Upper lobe of right lung (tissue), 1 donor: ENCODE measurements around the gene MR1. TPM values are rescaled to one million over a fixed set of nuclear protein-coding genes. Genes with fewer than 3 reads are reported as not detected.
"Not testable (repeated sequence)": the region's sequence is repeated elsewhere in the genome, so short reads cannot be mapped to it uniquely, and the experiment has no call there.

ENCODE experiments used
- ATAC-seq: fragments of 200-7000 bp; cut with Tn5 transposase; one replicate; pipeline ENCODE4 v1.9.1; 2020; ENCODE audit warnings: mild to moderate bottlenecking, moderate library complexity
- DNase-seq: peaks from one replicate; pipeline ENCODE4 v3.0.0-alpha.2; 2020
- H3K27ac ChIP-seq: fragments of 200-600 bp; one replicate; pipeline ENCODE4 v1.8.0; 2022
- H3K27me3 ChIP-seq: fragments of 200-600 bp; one replicate; pipeline ENCODE4 v1.8.0; 2022; ENCODE audit warnings: mild to moderate bottlenecking
- H3K36me3 ChIP-seq: fragments of 200-600 bp; one replicate; pipeline ENCODE4 v1.8.0; 2022
- H3K4me1 ChIP-seq: fragments of 200-600 bp; one replicate; pipeline ENCODE4 v1.8.0; 2022
- H3K4me3 ChIP-seq: fragments of 200-600 bp; one replicate; pipeline ENCODE4 v1.8.0; 2022; ENCODE audit warnings: mild to moderate bottlenecking
- H3K9me3 ChIP-seq: fragments of 200-600 bp; one replicate; pipeline ENCODE4 v1.8.0; 2022
- CTCF ChIP-seq: fragments of 200-600 bp; IDR thresholded peaks from one replicate; pipeline ENCODE4 v1.8.0; 2022; ENCODE audit warnings: antibody characterized with exemption
- intact Hi-C: fragments of 100-400 bp; cut with DNase I; formaldehyde crosslinking; loops from one replicate; pipeline ENCODE4 v1.11.0; 2022
- total RNA-seq: library from RNA; stranded (reverse); fragmentation: NEBNext Ultra II Directional; extraction: Animal tissue kit (Norgen Biotek cat#: 25700); gene quantifications from one replicate; pipeline ENCODE4 v1.2.1, GENCODE V29; 2021
- donor health status: DM: no; HTN: yes; CAD: no; lungs with severe emphysema.

The MR1 gene
- total RNA-seq, 1 donor from 2014 or later, result 45.0 TPM

- Histone ChIP-seq H3K4me3 (peak overlapping the region; percentile 65), H3K9me3 (no peaks in the 10 kb centered on the region), H3K27ac (peak overlapping the region; percentile 99), H3K27me3 (no peaks in the 10 kb centered on the region), H3K36me3 (no peaks in the 10 kb centered on the region), H3K4me1 (peaks cover 36% of the 10 kb centered on the region)
- ATAC-seq (peak; percentile 90), DNase-seq (no peak)
- TF ChIP-seq CTCF, result no peak
- intact Hi-C loops, result no loop called here
These were observed 520 bp upstream of the MR1 start for GRCh38 chr1:181033128-181033798.

- H3K9me3 ChIP-seq, DNase-seq, H3K36me3 ChIP-seq, intact Hi-C loops, H3K27ac ChIP-seq, H3K27me3 ChIP-seq, ATAC-seq: not testable (repeated sequence)
- peaks cover 39% of the 10 kb centered on the region for H3K4me1 ChIP-seq
- peak overlapping the region; percentile 65 for H3K4me3 ChIP-seq
These were observed 1.4 kb downstream of the MR1 start for GRCh38 chr1:181035210-181035609.

- H3K27ac ChIP-seq, result no peak overlapping the region
- no peaks in the 10 kb centered on the region for H3K9me3 ChIP-seq
These were observed 2.5 kb downstream of the MR1 start for GRCh38 chr1:181036107-181036836.

GRCh38 chr1:181037386-181037785, 3.6 kb downstream of the MR1 start:
- Histone ChIP-seq H3K4me3 (no peak overlapping the region), H3K27ac (no peak overlapping the region), H3K9me3 (no peaks in the 10 kb centered on the region), H3K36me3 (peaks cover 5% of the 10 kb centered on the region), H3K27me3 (no peaks in the 10 kb centered on the region), H3K4me1 (peaks cover 39% of the 10 kb centered on the region)
- DNase-seq, result no peak
- intact Hi-C loops, result no loop called here
- TF ChIP-seq CTCF, result no peak
- no peak for ATAC-seq

More at GRCh38 chr1:181036107-181036836, 2.5 kb downstream of the MR1 start:
- DNase-seq (no peak), ATAC-seq (peak; percentile 41)
- H3K4me3 ChIP-seq, result peak overlapping the region; percentile 11
- no peaks in the 10 kb centered on the region for H3K27me3 ChIP-seq
- peaks cover 39% of the 10 kb centered on the region for H3K4me1 ChIP-seq
- intact Hi-C loops, result no loop called here
- TF ChIP-seq CTCF, result no peak
- H3K36me3 ChIP-seq, result peaks cover 5% of the 10 kb centered on the region

- Histone ChIP-seq H3K27me3 (no peaks in the 10 kb centered on the region), H3K36me3 (peaks cover 5% of the 10 kb centered on the region), H3K9me3 (no peaks in the 10 kb centered on the region), H3K4me1 (peaks cover 39% of the 10 kb centered on the region), H3K4me3 (no peak overlapping the region), H3K27ac (no peak overlapping the region)
- ATAC-seq, result peak; percentile 84
- DNase-seq, result no peak
- intact Hi-C loops, result no loop called here
- TF ChIP-seq CTCF, result peak; percentile 73
These were observed 4.7 kb downstream of the MR1 start for GRCh38 chr1:181038399-181038873.

GRCh38 chr1:181040284-181040865, 6.6 kb downstream of the MR1 start:
- no peak overlapping the region for H3K4me3 ChIP-seq
- H3K36me3 ChIP-seq, result peaks cover 5% of the 10 kb centered on the region
- no peaks in the 10 kb centered on the region for H3K27me3 ChIP-seq
- intact Hi-C loops, result no loop called here
- no peak for TF ChIP-seq CTCF
- DNase-seq (no peak), ATAC-seq (no peak)
- no peaks in the 10 kb centered on the region for H3K9me3 ChIP-seq
- H3K27ac ChIP-seq, result no peak overlapping the region
- peaks cover 46% of the 10 kb centered on the region for H3K4me1 ChIP-seq
